HG03175 (cell line): ENCODE data around the gene HTR1B.

Experiments
- ATAC-seq: cut with Tn5 transposase; IDR thresholded peaks from one replicate; pipeline ENCODE4 v1.9.1; 2021; ENCODE audit warnings: mild to moderate bottlenecking, moderate library complexity; ENCODE audit not compliant: unreplicated experiment

The HTR1B gene

GRCh38 chr6:77456531-77457248 is 6.6 kb downstream of the HTR1B start:
- ATAC-seq = no peak

GRCh38 chr6:77455271-77455670 is 8.0 kb downstream of the HTR1B start:
- no peak for ATAC-seq

DNA sequence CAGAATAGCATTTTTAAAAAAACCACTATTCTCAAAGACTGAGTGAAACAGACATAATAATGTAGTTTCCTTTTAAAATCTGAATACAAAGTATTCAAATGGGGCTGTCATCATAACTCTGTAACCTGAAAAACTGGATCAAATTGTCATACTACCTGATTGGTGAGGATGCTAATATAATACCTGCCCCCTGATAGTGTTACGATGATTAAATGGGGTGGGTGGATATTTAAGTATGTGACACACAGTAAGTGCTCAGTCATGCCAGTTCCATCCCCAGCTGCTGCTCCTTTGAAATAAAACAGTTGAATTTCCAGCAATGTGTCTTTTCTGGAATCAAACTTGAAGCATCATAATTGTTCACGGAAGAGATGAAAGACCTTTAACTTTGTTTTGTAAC is 8.9 kb downstream of the HTR1B start:
- ATAC-seq = no peak

DNA sequence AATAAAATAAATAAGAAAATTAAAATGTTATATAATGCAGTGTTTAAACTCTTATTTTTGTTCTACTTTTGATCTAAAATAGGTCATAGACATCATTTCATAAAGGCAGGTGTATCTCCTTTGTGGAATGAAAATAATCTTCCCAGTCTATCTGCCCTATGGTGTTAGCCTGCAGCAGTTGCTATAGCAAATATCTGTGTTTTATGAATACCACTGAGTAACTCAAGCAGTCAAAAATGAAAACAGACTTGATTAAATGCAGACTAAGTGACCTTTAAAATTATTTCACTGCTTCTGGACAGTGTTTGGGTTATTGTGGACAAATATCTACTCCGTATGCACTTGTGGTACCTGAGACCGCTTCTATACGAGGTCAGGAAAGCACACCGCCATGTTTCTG is 11.8 kb downstream of the HTR1B start:
- no peak for ATAC-seq

DNA sequence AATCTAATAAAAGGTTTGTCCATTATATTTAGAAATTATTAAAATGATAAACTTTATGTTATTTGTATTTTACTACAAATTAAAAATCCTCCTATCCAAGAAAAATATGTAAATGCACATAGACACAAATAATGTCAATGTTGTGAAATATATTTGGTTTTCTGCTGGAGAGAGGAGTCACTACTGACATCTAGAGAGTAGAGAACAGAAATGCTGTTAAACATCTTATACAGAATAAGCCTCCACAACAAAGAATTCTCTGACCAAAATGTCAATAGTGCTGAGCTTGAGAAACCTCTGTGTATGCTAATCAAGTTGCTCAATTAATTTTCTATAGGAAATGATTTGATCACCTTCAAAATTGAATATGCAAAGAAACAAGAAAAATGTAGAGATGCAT is 12.4 kb downstream of the HTR1B start:
- no peak for ATAC-seq

- ATAC-seq = no peak
Observed at GRCh38 chr6:77448546-77448945, 14.7 kb downstream of the HTR1B start.

- no peak for ATAC-seq
Observed at GRCh38 chr6:77447254-77447653, 16.0 kb downstream of the HTR1B start.

GRCh38 chr6:77446249-77446648 is 17.0 kb downstream of the HTR1B start:
- ATAC-seq = no peak

DNA sequence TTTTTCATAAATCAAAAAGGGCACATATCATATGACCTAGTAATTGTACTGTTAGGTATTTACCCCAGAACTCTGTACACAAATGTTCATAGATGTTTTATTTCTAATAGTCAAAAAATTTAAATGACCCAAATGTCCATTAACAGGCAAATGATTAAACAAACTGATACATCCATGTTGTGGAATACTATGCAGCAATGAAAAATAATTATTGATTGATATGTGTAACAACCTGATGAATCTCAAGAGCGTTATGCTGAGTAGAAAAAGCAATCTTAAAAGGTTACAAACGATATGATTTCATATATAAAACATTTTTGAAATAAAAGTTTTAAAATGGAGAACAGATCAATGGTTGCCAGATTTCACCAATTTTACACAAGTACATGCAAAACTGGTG is 18.1 kb downstream of the HTR1B start:
- ATAC-seq = no peak

GRCh38 chr6:77440206-77440976 is 22.9 kb downstream of the HTR1B start:
- no peak for ATAC-seq

DNA sequence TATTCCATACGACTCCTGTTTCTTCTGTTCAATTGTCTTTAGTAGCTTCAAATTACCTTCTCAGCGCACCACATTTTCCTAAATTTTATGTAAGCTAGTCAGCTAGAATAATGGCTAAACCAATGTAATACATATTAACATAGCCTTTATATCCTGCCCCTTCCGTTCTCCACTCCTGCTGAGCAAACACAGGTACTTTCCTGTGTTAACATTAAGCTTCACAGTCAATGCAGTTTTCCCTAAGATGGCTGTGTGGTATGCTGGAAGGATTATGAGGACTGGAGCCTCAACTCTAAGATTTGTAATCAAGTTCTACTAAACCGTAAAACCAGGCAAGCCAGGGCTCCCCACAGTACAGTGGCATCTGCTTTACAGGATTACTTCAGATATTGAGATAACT is 29.4 kb downstream of the HTR1B start:
- ATAC-seq = no peak

- ATAC-seq = no peak
Observed at GRCh38 chr6:77430504-77430903, 32.8 kb downstream of the HTR1B start.

DNA sequence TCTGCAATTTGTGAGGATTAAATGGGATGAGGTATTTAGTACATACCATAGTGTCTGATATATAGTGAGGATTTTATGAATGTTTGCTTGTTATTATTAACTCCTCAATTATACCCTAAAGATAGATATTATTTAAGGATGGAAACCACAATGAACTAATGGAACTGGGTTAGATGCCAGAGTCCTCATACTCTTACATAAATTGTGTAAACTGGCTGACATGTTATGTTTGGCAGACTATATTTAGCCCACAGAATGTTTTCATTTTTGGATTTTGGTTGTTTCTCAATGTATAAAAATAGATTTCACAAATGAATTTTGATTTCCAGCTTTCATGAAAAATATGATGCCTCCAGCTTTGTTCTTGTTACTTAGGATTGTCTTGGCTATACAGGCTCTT is 37.6 kb downstream of the HTR1B start:
- no peak for ATAC-seq

DNA sequence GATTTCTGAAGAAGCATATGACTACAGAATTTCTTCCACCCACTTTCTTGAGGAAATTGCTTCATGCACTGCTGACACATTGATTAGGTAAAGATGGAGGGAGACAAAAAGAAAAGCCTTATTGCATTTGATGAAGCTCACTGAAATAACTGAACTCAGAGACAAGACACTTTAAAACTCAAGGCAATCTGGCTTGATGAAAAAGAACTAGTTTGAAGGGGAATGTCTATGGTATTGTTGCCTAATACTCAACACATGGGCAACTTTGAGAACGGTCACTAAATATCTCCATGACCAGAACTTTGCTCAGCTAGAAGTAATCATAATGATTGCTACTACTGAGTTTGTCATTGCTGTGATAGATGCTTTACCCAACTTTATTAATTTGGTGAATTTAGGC is 38.1 kb downstream of the HTR1B start:
- no peak for ATAC-seq

DNA sequence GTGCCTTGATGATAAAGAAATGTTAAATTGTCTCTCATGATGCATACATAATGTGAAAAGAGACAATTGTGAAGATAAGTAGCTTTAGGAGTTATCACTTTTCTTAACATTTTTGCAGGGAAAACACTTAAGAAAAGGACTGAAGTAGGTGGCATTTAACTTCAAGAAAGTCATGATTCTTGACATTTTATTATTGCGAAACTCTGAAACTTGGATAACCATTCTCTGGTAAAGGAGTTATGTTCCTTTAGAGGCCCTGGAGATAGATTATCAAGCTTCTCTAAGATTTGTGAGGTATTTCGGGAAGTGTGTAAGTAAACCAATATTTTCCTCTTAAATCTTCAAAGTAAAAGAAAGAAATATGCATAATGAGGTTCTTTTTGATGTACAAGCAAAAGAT is 38.5 kb downstream of the HTR1B start:
- ATAC-seq = no peak

- ATAC-seq = no peak
Observed at GRCh38 chr6:77416839-77417238, 46.5 kb downstream of the HTR1B start.

DNA sequence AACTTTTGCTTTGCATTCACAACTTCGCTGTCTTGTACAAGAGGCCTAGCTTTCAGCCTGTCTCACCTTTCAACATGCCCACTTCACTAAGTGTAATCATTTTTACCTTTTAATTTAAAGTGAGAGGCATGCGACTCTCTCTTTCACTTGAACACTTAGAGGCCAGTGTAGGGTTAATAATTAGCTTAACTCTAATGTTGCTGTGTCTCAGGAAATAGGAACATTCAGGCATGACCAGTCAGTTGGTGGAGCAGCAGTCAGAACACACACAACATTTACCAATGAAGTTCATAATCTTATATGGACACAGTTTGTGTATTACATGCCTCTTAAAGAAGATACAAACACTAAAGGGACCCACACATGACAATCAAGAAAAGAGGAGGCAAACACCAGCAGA is 47.6 kb downstream of the HTR1B start:
- no peak for ATAC-seq
